LNCaP clone FGC (cell line): ENCODE results near the gene SPTBN1.

ENCODE experiments used
- DNase-seq: peaks from one replicate; pipeline ENCODE4 v3.0.0-alpha.2; 2011; ENCODE audit warnings: low read depth
- H3K4me3 ChIP-seq: 2 replicates; pipeline ENCODE4 v1.5.1; 2011; ENCODE audit warnings: mild to moderate bottlenecking, low read depth, low read length, control low read depth
- CTCF ChIP-seq: IDR thresholded peaks from 2 replicates; pipeline ENCODE4 v1.5.1; 2012; ENCODE audit warnings: mild to moderate bottlenecking; ENCODE audit not compliant: control insufficient read depth, insufficient read depth; ENCODE audit errors: extremely low read depth

The SPTBN1 gene

GRCh38 chr2:54655046-54655809 lies 199.1 kb downstream of the SPTBN1 start:
- no peak for TF ChIP-seq CTCF
- DNase-seq = no peak
- H3K4me3 ChIP-seq = no peak overlapping the region

DNA sequence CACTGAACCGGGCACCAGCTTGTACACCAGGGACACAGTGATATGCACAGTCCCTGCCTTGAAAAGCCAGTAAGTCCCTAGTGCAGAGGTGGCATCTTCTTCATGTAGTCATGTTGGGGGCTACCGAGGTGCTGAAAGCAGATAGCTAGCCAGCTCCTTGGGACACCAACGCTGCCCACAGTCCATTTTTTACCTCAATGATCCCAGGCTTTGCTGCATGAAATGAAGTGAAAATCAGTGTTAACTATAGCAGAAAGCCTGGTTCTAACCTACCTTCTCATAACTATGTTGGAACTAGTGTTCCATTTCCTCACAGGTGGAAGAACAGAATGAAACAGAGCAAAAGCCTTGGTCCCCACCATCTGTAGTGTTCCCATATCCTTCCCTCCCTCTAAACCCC lies 200.7 kb downstream of the SPTBN1 start:
- no peak overlapping the region for H3K4me3 ChIP-seq
- no peak for DNase-seq
- TF ChIP-seq CTCF = no peak

- no peak for DNase-seq
- peak; percentile 60 for TF ChIP-seq CTCF
- no peak overlapping the region for H3K4me3 ChIP-seq
These were observed 201.5 kb downstream of the SPTBN1 start for GRCh38 chr2:54657664-54658083.

DNA sequence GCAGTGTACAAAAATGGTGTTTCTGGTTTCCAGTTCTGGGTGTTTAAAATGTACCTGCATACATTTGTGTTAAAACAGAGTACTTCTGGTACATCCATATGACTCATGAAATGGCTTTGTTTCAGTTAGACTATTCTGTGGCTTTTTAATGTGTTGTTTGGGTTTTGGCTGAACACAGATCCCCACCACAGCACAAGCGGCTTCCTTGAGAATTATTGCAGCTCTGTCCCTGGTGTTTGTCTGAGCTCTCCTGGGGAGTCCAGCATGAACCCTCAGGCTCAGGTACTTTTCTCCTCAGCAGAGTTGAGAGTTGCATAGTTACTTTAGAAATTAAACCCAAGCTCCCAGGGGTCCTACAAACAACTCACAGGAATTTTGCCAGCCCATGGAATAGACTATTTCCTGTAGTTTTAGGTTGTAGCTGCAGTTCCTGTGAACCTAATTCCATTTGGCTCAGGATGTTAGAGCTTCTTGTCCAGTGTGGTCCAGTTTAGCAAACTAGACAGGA lies 202.5 kb downstream of the SPTBN1 start:
- TF ChIP-seq CTCF = no peak
- DNase-seq = no peak
- H3K4me3 ChIP-seq = no peak overlapping the region

- TF ChIP-seq CTCF = no peak
- no peak overlapping the region for H3K4me3 ChIP-seq
- no peak for DNase-seq
These were observed 203.4 kb downstream of the SPTBN1 start for GRCh38 chr2:54659527-54659926.

DNA sequence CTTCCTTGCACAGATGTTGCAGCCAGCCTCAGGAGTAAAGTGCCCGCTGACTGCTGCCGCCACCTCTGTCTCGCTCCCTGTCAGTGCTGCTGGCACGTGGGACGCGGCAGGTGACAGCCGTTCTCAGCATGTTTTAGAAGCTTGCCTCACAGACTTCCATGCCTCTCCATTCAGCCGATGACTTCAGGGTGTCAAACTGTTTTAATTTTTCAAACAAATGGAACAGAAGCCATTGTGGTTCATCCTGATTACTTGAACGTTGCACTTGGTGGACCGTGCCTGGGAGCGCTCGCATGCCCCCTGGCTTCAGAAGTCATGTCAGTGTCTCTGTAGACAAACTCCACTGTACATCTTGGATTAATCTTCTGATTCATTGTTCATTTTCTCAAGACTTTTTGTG lies 204.6 kb downstream of the SPTBN1 start:
- DNase-seq = no peak
- H3K4me3 ChIP-seq = no peak overlapping the region
- no peak for TF ChIP-seq CTCF
